ENCODE measurements around the gene CHCHD3.

DNA sequence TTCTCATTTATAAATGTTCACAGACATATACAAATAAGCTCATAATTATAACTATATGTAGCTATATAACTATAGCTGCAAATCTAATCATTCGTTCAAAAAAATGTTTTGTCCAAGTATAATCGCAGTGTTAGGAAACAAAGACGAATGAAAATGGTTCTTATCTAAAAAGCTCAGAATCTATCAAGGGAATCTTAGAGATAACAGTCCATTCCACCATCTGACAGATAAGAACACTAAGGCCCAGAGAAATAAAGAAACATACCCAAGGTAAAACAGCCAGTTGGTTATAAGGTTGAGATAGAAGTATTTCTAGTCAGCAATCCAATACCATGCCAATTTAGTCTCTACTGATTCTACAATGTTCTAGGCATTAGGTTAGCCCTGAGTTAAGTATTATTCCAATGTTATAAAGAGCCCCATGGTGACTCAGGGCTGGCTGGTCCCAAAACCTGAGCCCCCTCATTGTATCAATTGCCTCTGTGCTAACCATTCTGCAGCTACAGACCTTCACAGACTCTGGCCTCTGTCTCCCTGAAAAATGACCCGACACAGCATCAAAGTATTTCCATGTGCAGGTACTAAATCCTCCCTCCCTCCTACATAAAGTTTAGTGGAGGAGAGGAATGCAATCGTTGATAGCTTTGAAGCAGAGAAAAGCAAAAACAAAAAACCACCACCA, 30.0 kb downstream of the CHCHD3 start:
- TF ChIP-seq, protein P1, sequence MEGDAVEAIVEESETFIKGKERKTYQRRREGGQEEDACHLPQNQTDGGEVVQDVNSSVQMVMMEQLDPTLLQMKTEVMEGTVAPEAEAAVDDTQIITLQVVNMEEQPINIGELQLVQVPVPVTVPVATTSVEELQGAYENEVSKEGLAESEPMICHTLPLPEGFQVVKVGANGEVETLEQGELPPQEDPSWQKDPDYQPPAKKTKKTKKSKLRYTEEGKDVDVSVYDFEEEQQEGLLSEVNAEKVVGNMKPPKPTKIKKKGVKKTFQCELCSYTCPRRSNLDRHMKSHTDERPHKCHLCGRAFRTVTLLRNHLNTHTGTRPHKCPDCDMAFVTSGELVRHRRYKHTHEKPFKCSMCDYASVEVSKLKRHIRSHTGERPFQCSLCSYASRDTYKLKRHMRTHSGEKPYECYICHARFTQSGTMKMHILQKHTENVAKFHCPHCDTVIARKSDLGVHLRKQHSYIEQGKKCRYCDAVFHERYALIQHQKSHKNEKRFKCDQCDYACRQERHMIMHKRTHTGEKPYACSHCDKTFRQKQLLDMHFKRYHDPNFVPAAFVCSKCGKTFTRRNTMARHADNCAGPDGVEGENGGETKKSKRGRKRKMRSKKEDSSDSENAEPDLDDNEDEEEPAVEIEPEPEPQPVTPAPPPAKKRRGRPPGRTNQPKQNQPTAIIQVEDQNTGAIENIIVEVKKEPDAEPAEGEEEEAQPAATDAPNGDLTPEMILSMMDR (IDR thresholded peaks at IDR 0.05; ENCODE audit: low read depth, low read length), result no peak
- no peak for TF ChIP-seq EZH2phosphoT487 (IDR thresholded peaks at IDR 0.05; ENCODE audit: low read depth)
